ENCODE data around the gene OR5M3.

The OR5M3 gene

GRCh38 chr11:56473252-56473651, at the start of gene OR5M3:
Gene OR5M3, minus strand, starts transcription at chr11:56473352. Its CDS starts 2,855 bp downstream, at chr11:56470497.
- Histone ChIP-seq H4K20me1 (ENCODE audit: insufficient read depth, low read length) (no peaks in the 10 kb centered on the region), H3K9ac (ENCODE audit: low read depth, low read length) (no peak within 1 kb of the TSS), H3K4me2 (ENCODE audit: insufficient read depth, low read length) (no peak within 1 kb of the TSS), H2AFZ (ENCODE audit: low read depth, low read length) (no peak within 1 kb of the TSS), H3K36me3 (ENCODE audit: insufficient read depth, low read length) (no peaks in the 10 kb centered on the region), H3K4me1 (ENCODE audit: insufficient read depth, low read length) (no peaks in the 10 kb centered on the region), H3K27ac (ENCODE audit: low read length) (no peak within 1 kb of the TSS), H3K9me3 (ENCODE audit: insufficient read depth, low read length, severe bottlenecking) (no peaks in the 10 kb centered on the region), H3K27me3 (ENCODE audit: insufficient read depth, low read length, poor library complexity) (no peaks in the 10 kb centered on the region), H3K4me3 (ENCODE audit: low read depth in 1 of 2, low read length in 2 of 2) (no peak within 1 kb of the TSS), H3K79me2 (ENCODE audit: insufficient read depth, low read length) (no peaks in the 10 kb centered on the region)
- ATAC-seq (ENCODE audit: insufficient read depth, low read depth) (no peak), DNase-seq (no peak)
- TF ChIP-seq EZH2 (IDR thresholded peaks at IDR 0.05; ENCODE audit: borderline replicate concordance, low read depth, low read length, severe bottlenecking) = no peak
- TF ChIP-seq, protein P1, sequence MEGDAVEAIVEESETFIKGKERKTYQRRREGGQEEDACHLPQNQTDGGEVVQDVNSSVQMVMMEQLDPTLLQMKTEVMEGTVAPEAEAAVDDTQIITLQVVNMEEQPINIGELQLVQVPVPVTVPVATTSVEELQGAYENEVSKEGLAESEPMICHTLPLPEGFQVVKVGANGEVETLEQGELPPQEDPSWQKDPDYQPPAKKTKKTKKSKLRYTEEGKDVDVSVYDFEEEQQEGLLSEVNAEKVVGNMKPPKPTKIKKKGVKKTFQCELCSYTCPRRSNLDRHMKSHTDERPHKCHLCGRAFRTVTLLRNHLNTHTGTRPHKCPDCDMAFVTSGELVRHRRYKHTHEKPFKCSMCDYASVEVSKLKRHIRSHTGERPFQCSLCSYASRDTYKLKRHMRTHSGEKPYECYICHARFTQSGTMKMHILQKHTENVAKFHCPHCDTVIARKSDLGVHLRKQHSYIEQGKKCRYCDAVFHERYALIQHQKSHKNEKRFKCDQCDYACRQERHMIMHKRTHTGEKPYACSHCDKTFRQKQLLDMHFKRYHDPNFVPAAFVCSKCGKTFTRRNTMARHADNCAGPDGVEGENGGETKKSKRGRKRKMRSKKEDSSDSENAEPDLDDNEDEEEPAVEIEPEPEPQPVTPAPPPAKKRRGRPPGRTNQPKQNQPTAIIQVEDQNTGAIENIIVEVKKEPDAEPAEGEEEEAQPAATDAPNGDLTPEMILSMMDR (IDR thresholded peaks at IDR 0.05; ENCODE audit: borderline replicate concordance, extremely low read depth, low read length, poor library complexity, severe bottlenecking) = no peak

DNA sequence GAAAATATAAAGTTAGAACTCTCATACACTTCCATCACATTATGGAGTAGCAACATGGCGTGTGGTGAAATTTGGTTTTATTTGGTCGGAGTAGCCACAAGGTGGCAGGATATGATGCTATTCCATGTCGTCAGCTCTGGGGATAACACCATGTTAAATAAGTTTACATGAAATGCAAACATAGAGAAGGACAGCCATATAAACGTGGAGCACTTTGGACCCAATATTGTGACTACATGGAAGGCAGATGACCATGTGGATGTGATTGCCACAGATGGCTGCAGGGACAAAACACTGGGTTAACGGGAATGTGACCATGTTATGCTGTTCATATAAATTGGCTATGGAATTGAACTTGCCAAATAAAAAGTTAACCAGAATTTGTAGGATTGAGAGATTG, 48.9 kb upstream of the OR5M3 start:
- no peak overlapping the region for H2AFZ ChIP-seq (ENCODE audit: low read depth, low read length)

GRCh38 chr11:56513280-56513679, 40.1 kb upstream of the OR5M3 start:
- no peak overlapping the region for H3K4me2 ChIP-seq (ENCODE audit: insufficient read depth, low read length)
- H3K27me3 ChIP-seq (ENCODE audit: insufficient read depth, low read length, poor library complexity) = peaks cover 2% of the 10 kb centered on the region
- no peaks in the 10 kb centered on the region for H4K20me1 ChIP-seq (ENCODE audit: insufficient read depth, low read length)
- no peak overlapping the region for H3K9ac ChIP-seq (ENCODE audit: low read depth, low read length)
- no peaks in the 10 kb centered on the region for H3K4me1 ChIP-seq (ENCODE audit: insufficient read depth, low read length)
- H3K27ac ChIP-seq (ENCODE audit: low read length) = no peak overlapping the region
- no peak for TF ChIP-seq EZH2 (IDR thresholded peaks at IDR 0.05; ENCODE audit: borderline replicate concordance, low read depth, low read length, severe bottlenecking)
- TF ChIP-seq, protein P1 (IDR thresholded peaks at IDR 0.05; ENCODE audit: borderline replicate concordance, extremely low read depth, low read length, poor library complexity, severe bottlenecking) = no peak
- no peak overlapping the region for H2AFZ ChIP-seq (ENCODE audit: low read depth, low read length)
- H3K36me3 ChIP-seq (ENCODE audit: insufficient read depth, low read length) = no peaks in the 10 kb centered on the region
- H3K9me3 ChIP-seq (ENCODE audit: insufficient read depth, low read length, severe bottlenecking) = no peaks in the 10 kb centered on the region
- no peak for ATAC-seq (ENCODE audit: insufficient read depth, low read depth)
- H3K4me3 ChIP-seq (ENCODE audit: low read depth in 1 of 2, low read length in 2 of 2) = no peak overlapping the region
- H3K79me2 ChIP-seq (ENCODE audit: insufficient read depth, low read length) = no peaks in the 10 kb centered on the region
- no peak for DNase-seq

More for the DNA sequence above, 48.9 kb upstream of the OR5M3 start:
- TF ChIP-seq, protein P1 (IDR thresholded peaks at IDR 0.05; ENCODE audit: borderline replicate concordance, extremely low read depth, low read length, poor library complexity, severe bottlenecking) = peak; percentile 38
- no peak for TF ChIP-seq EZH2 (IDR thresholded peaks at IDR 0.05; ENCODE audit: borderline replicate concordance, low read depth, low read length, severe bottlenecking)
- Histone ChIP-seq H3K79me2 (ENCODE audit: insufficient read depth, low read length) (no peaks in the 10 kb centered on the region), H3K4me1 (ENCODE audit: insufficient read depth, low read length) (no peaks in the 10 kb centered on the region), H3K4me3 (ENCODE audit: low read depth in 1 of 2, low read length in 2 of 2) (no peak overlapping the region), H3K4me2 (ENCODE audit: insufficient read depth, low read length) (no peak overlapping the region), H3K9ac (ENCODE audit: low read depth, low read length) (no peak overlapping the region), H3K36me3 (ENCODE audit: insufficient read depth, low read length) (no peaks in the 10 kb centered on the region), H3K27me3 (ENCODE audit: insufficient read depth, low read length, poor library complexity) (no peaks in the 10 kb centered on the region), H4K20me1 (ENCODE audit: insufficient read depth, low read length) (no peaks in the 10 kb centered on the region), H3K9me3 (ENCODE audit: insufficient read depth, low read length, severe bottlenecking) (no peaks in the 10 kb centered on the region), H3K27ac (ENCODE audit: low read length) (no peak overlapping the region)
- ATAC-seq (ENCODE audit: insufficient read depth, low read depth) = no peak
- DNase-seq = no peak

DNA sequence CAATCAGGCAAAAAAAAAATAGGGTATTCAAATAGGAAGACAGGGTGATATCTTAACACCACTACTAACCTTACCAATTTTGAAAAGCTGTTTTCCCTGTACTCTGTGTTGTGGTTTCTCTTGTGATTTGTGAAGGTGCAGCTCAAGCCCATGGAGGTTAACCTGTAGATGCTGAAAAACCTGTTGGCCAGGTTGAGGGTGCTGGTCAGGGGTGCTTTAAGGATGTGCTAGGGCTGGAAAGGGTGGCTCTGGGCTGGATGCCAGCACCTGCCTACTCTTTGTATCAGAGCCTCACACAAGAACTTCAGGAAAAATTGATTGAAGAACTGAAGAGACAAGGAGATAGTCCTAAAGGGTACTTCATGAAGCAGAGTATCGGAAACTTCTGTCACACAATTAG, 36.3 kb upstream of the OR5M3 start:
- H3K4me3 ChIP-seq (ENCODE audit: low read depth in 1 of 2, low read length in 2 of 2) = no peak overlapping the region
- no peaks in the 10 kb centered on the region for H3K4me1 ChIP-seq (ENCODE audit: insufficient read depth, low read length)
- no peak overlapping the region for H3K27ac ChIP-seq (ENCODE audit: low read length)
- ATAC-seq (ENCODE audit: insufficient read depth, low read depth) (no peak), DNase-seq (no peak)
- no peaks in the 10 kb centered on the region for H4K20me1 ChIP-seq (ENCODE audit: insufficient read depth, low read length)
- no peaks in the 10 kb centered on the region for H3K9me3 ChIP-seq (ENCODE audit: insufficient read depth, low read length, severe bottlenecking)
- no peaks in the 10 kb centered on the region for H3K79me2 ChIP-seq (ENCODE audit: insufficient read depth, low read length)
- H3K9ac ChIP-seq (ENCODE audit: low read depth, low read length) = no peak overlapping the region
- H3K27me3 ChIP-seq (ENCODE audit: insufficient read depth, low read length, poor library complexity) = no peaks in the 10 kb centered on the region
- H2AFZ ChIP-seq (ENCODE audit: low read depth, low read length) = no peak overlapping the region
- no peaks in the 10 kb centered on the region for H3K36me3 ChIP-seq (ENCODE audit: insufficient read depth, low read length)
- no peak overlapping the region for H3K4me2 ChIP-seq (ENCODE audit: insufficient read depth, low read length)
- TF ChIP-seq, protein P1 (IDR thresholded peaks at IDR 0.05; ENCODE audit: borderline replicate concordance, extremely low read depth, low read length, poor library complexity, severe bottlenecking) = no peak
- no peak for TF ChIP-seq EZH2 (IDR thresholded peaks at IDR 0.05; ENCODE audit: borderline replicate concordance, low read depth, low read length, severe bottlenecking)
